GM21360 (cell line): ENCODE measurements around the gene RTEL1.
"Not testable (repeated sequence)": the region's sequence is repeated elsewhere in the genome, so short reads cannot be mapped to it uniquely, and the experiment has no call there.

Experiments
- ATAC-seq: cut with Tn5 transposase; IDR thresholded peaks from one replicate; pipeline ENCODE4 v1.9.1; 2021; ENCODE audit warnings: mild to moderate bottlenecking, moderate library complexity; ENCODE audit not compliant: unreplicated experiment

Gene RTEL1

GRCh38 chr20:63627129-63627750 is 30.9 kb upstream of the RTEL1 start:
- peak; percentile 56 for ATAC-seq

DNA sequence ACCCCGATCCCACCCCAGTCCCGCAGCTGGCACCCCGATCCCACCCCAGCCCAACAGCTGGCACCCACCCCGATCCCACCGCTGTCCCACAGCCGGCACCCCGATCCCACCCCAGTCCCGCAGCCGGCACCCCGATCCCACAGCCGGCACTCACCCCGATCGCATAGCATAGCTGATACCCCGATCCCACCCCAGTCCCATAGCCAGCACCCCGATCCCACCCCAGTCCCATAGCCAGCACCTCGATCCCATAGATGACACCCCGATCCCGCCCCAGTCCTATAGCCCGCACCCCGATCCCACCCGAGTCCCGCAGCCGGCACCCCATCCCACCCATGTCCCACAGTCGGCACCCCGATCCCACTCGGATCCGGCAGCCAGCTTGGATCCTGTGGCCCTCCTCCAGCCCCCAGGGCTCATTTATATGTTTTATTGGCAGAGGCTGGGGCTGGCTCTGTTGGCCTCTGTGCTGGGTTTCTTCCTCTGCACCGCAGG is 30.3 kb upstream of the RTEL1 start:
- no peak for ATAC-seq

DNA sequence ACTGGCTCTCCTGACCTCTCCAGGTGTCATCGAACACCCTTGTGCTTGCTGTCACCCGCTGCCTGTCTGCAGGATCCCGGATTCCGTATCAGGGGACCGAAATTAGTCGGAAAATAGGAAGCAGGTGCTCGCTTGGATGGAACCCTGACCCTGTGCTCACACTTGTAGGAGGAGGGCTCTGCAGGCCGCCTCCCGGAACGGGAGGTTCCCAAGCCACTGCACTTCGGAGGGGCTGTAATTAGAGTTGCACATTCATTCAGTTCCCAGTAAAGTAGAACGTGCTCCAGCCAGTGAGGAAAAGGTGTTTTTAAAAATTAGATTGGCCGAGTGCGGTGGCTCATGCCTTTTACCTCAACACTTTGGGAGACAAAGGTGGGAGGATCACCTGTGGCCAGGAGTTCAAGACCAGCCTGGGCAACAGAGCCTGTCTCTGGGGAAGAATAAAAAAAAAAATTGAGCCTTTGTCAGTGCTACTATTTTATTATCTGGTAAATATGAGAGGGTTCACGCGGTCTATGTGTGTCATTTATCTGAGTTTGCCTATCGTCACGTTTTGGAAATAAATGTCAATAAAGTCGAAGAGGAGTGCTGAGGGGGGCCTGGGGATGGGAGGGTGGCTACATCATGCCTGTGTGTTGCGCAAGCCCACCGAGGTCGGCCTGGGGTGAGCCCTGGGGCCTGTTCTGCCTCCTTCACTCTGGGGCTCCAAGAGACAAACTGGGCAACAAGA is 29.7 kb upstream of the RTEL1 start:
- ATAC-seq = no peak

- not testable (repeated sequence) for ATAC-seq
These were observed 27.2 kb upstream of the RTEL1 start for GRCh38 chr20:63630956-63631355.

GRCh38 chr20:63631426-63631825 is 26.7 kb upstream of the RTEL1 start:
- ATAC-seq = not testable (repeated sequence)

- no peak for ATAC-seq
These were observed 24.4 kb upstream of the RTEL1 start for GRCh38 chr20:63633732-63634131.

DNA sequence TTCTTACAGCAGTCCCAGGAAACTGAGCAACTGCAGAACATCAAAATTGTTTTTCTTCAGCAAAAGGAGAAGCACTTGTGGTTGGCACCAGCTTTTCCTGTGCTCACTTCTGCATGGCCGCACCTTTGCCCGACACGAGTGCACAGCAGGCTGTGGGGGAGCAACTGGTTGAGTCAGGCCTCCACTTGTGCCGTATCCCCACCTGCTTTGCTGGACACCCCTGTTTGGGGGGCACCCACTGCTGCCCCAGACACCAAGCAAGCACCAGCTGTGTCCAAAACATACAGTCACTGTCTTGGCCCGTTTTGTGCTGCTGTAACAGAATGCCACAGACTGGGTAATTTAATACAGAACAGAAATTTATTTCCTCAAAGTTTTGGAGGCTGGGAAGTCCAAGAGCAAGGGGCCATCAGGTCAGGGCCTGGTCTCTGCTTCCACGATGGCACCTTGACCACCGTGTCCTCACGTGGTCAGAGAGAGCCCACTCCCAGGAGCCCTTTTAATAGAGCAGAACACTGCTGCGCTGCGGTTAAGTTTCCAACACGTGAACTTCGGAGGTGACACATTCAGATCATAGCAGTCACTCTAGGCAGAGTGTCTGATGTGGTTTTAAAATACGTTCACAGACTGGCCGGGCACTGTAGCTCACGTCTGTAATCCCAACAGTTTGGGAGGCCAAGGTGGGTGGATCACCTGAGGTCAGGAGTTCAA is 22.5 kb upstream of the RTEL1 start:
- no peak for ATAC-seq

GRCh38 chr20:63636752-63637628 is 21.1 kb upstream of the RTEL1 start:
- no peak for ATAC-seq

DNA sequence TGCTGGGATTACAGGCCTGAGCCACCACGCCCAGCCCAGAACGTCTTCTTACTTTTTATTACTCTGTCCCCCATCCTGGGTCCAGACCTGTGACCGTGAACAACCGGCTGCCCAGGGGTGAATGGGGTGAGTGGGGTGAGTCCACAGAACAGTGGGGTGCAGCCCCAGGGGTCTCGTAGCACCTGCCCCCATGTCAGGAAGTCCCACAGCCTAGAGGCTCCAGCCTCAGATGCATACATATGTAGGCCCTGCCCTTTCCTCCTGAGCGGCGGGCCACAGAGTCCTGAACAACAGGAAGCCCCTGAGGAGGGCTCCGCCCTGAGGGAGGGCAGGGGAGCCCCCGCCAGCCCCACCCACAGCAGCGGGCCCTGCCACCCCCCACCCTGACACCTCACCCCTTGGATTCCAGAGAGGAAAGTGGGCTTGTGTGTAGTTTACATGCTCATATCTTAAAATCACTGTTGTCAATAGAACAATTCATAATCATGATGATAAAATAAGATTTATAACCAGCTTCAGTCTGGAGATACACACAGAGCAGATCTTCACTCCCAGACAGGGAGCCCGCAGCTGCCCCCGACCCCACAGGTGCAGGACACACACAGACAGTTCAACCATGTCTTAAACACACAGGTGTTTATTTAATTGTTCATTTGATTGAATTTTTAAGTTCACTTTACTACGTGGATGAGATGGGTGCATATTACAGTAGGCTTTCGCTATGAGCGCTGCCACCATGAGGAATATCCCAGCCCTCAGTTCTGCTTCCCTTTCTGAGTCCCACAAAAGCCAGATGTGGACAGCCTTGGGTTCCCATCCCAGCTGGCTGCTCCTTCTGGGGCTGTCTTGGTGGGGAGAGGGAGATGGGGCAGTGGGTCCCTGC is 18.8 kb upstream of the RTEL1 start:
- ATAC-seq = no peak

- ATAC-seq = no peak
These were observed 18.0 kb upstream of the RTEL1 start for GRCh38 chr20:63640086-63640485.

DNA sequence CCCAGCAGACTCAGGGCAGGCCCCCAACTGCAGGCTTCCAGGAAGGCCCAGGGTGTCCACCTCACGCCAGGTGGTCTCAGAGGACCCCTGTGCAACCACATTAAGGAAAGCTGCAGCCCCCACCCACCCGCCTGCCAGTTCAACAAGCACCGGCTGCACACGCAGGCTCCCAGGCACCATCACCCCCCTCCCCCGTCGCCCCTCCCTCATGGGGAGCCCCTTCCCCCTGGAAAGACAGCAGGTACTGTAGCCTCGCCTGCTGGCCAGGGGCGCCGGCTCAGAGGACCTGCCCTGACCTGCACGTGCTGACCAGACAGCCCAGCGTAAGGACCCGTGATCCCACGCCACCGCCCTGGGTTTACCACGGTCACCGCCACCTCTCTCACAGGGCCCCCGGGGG is 17.4 kb upstream of the RTEL1 start:
- ATAC-seq = not testable (repeated sequence)

GRCh38 chr20:63641146-63641791 is 16.8 kb upstream of the RTEL1 start:
- no peak for ATAC-seq

GRCh38 chr20:63641792-63642523 is 16.2 kb upstream of the RTEL1 start:
- peak; percentile 61 for ATAC-seq

GRCh38 chr20:63642527-63643247 is 15.4 kb upstream of the RTEL1 start:
- ATAC-seq = no peak

DNA sequence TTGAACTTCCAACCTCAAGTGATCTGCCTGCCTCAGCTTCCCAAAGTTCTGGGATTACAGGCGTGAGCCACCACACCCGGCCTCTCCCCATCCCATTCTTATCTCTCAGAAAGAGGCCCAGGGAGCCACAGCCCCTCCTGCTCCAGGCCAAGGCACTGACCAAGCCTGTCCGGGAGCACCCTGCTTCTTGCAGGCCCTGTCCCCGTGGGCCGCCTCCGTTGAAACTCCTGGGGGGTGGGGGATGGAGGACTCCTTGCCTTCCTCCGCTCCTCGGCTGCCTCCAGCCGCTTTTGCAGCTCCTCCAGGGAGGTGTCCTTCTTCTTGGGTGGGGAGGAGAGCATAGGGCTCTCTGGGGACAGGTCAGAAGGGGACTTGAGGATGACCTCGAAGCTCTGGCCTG is 14.6 kb upstream of the RTEL1 start:
- no peak for ATAC-seq

GRCh38 chr20:63643946-63644345 is 14.2 kb upstream of the RTEL1 start:
- no peak for ATAC-seq

- ATAC-seq = no peak
These were observed 12.9 kb upstream of the RTEL1 start for GRCh38 chr20:63645218-63645617.

DNA sequence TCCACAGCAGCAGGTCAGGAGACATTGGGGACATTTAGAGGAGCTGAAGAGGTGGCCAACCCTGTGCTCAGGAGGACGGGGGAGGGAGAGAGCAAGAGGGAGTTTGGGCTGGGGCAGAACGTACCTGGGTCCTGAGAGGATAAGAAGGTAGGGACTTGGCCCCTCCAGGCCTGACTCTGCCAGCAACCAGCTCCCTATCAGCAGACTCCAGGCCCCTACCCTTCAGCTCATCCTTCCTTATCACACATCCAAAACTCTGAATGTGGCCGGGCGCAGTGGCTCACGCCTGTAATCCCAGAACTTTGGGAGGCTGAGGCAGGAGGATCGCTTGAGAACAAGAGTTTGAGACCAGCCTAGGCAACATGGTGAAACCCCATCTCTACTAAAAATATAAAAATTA is 9.9 kb upstream of the RTEL1 start:
- ATAC-seq = no peak
